ENCODE results near the gene CRNKL1. TPM values are rescaled to one million over a fixed set of nuclear protein-coding genes. Genes with fewer than 3 reads are reported as not detected.

CRNKL1 gene
- total and polyA plus RNA-seq, 4 donors = 5.0 to 16.2 (median 7.9) TPM

GRCh38 chr20:19991854-19992253 lies 60.4 kb downstream of the CRNKL1 start:
- WGBS = 45% methylated on average over 2 of the region's 2 CpGs
- H3K4me3 ChIP-seq (ENCODE audit: low read depth in 1 of 3, low read length in 3 of 3) = no peak overlapping the region
- H3K9me3 ChIP-seq (ENCODE audit: control insufficient read depth in 4 of 4, low read length in 3 of 4) = no peaks in the 10 kb centered on the region
- peaks cover 0 to 9% (median 2%) of the 10 kb centered on the region in 4 donors for H3K36me3 ChIP-seq (ENCODE audit: control insufficient read depth in 4 of 4, insufficient read depth in 3 of 4, low read depth in 1 of 4, low read length in 3 of 4)
- H3K27me3 ChIP-seq (ENCODE audit: control insufficient read depth in 4 of 4, insufficient read depth in 4 of 4, low read length in 3 of 4) = no peaks in the 10 kb centered on the region
- H3K4me1 ChIP-seq (ENCODE audit: control insufficient read depth in 4 of 4, insufficient read depth in 4 of 4, low read length in 3 of 4) = peaks cover 0 to 6% (median under 1%) of the 10 kb centered on the region in 4 donors
- no peak for DNase-seq (ENCODE audit: low spot score)
- no peak overlapping the region for H3K9ac ChIP-seq (ENCODE audit: low read depth in 1 of 2, low read length in 2 of 2)
- no peak for TF ChIP-seq YY1 (IDR thresholded peaks at IDR 0.05)
- TF ChIP-seq MAX (IDR thresholded peaks at IDR 0.05) = no peak
- TF ChIP-seq SP1 (IDR thresholded peaks at IDR 0.05) = no peak
- no peak for TF ChIP-seq TAF1 (conservative IDR thresholded peaks at IDR 0.05)
- no peak overlapping the region for H3K27ac ChIP-seq (ENCODE audit: low read depth in 1 of 2, low read length in 2 of 2)

GRCh38 chr20:19991308-19991707 lies 61.0 kb downstream of the CRNKL1 start:
- TF ChIP-seq HNF4G (IDR thresholded peaks at IDR 0.05) (no peak), JUND (IDR thresholded peaks at IDR 0.05) (no peak), NR2F2 (IDR thresholded peaks at IDR 0.05) (no peak), YY1 (IDR thresholded peaks at IDR 0.05) (no peak), RAD21 (IDR thresholded peaks at IDR 0.05) (no peak), FOXA2 (IDR thresholded peaks at IDR 0.05) (no peak), FOXA1 (IDR thresholded peaks at IDR 0.05) (no peak), HNF4A (conservative IDR thresholded peaks at IDR 0.05) (no peak), ATF3 (IDR thresholded peaks at IDR 0.05) (no peak), EGR1 (IDR thresholded peaks at IDR 0.05; ENCODE audit: low read depth in 2 of 2) (no peak), RXRA (IDR thresholded peaks at IDR 0.05) (no peak), REST (IDR thresholded peaks at IDR 0.05) (no peak), GABPA (IDR thresholded peaks at IDR 0.05 in 1 of 2, conservative IDR thresholded peaks at IDR 0.05 in 1 of 2) (no peak), SP1 (IDR thresholded peaks at IDR 0.05) (no peak), TAF1 (conservative IDR thresholded peaks at IDR 0.05) (no peak)
- TF ChIP-seq, protein P1, sequence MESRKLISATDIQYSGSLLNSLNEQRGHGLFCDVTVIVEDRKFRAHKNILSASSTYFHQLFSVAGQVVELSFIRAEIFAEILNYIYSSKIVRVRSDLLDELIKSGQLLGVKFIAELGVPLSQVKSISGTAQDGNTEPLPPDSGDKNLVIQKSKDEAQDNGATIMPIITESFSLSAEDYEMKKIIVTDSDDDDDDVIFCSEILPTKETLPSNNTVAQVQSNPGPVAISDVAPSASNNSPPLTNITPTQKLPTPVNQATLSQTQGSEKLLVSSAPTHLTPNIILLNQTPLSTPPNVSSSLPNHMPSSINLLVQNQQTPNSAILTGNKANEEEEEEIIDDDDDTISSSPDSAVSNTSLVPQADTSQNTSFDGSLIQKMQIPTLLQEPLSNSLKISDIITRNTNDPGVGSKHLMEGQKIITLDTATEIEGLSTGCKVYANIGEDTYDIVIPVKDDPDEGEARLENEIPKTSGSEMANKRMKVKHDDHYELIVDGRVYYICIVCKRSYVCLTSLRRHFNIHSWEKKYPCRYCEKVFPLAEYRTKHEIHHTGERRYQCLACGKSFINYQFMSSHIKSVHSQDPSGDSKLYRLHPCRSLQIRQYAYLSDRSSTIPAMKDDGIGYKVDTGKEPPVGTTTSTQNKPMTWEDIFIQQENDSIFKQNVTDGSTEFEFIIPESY (IDR thresholded peaks at IDR 0.05) = no peak
- 19% methylated on average over 1 of the region's 1 CpG for WGBS
- Histone ChIP-seq H3K27ac (ENCODE audit: low read depth in 1 of 2, low read length in 2 of 2) (no peak overlapping the region), H3K4me3 (ENCODE audit: low read depth in 1 of 3, low read length in 3 of 3) (no peak overlapping the region), H3K36me3 (ENCODE audit: control insufficient read depth in 4 of 4, insufficient read depth in 3 of 4, low read depth in 1 of 4, low read length in 3 of 4) (peaks cover 0 to 9% (median 2%) of the 10 kb centered on the region in 4 donors), H3K27me3 (ENCODE audit: control insufficient read depth in 4 of 4, insufficient read depth in 4 of 4, low read length in 3 of 4) (no peaks in the 10 kb centered on the region), H3K9me3 (ENCODE audit: control insufficient read depth in 4 of 4, low read length in 3 of 4) (no peaks in the 10 kb centered on the region), H3K4me1 (ENCODE audit: control insufficient read depth in 4 of 4, insufficient read depth in 4 of 4, low read length in 3 of 4) (peaks cover 0 to 6% (median under 1%) of the 10 kb centered on the region in 4 donors), H3K9ac (ENCODE audit: low read depth in 1 of 2, low read length in 2 of 2) (no peak overlapping the region)
- no peak for DNase-seq (ENCODE audit: low spot score)
